Nephron (organoid): Measurements from ENCODE around the gene SIX3.

Experiments
- H3K27ac Mint-ChIP-seq, 3 experiments: 2 replicates each; pipeline ENCODE4 v1.8.0; 2020; ENCODE audit warnings: mixed read lengths in 3 of 3, mild to moderate bottlenecking in 2 of 3, moderate library complexity in 1 of 3
- H3K27me3 Mint-ChIP-seq: 2 replicates; pipeline ENCODE4 v1.8.0; 2021; ENCODE audit warnings: low read depth, mild to moderate bottlenecking, moderate library complexity, mixed read lengths
- H3K36me3 Mint-ChIP-seq: 2 replicates; pipeline ENCODE4 v1.8.0; 2020; ENCODE audit warnings: low read depth, mixed read lengths
- H3K4me1 Mint-ChIP-seq: 2 replicates; pipeline ENCODE4 v1.8.0; 2020; ENCODE audit warnings: mixed read lengths
- H3K4me3 Mint-ChIP-seq, 3 experiments: 2 replicates each; pipeline ENCODE4 v1.8.0; 2020; ENCODE audit warnings: mild to moderate bottlenecking in 3 of 3, mixed read lengths in 3 of 3, moderate library complexity in 2 of 3
- H3K9me3 Mint-ChIP-seq: 2 replicates; pipeline ENCODE4 v1.8.0; 2020; ENCODE audit warnings: mixed read lengths
- CTCF ChIP-seq, 3 experiments: fragments of 200-600 bp; sonication (generic); IDR thresholded peaks; one replicate each; pipeline ENCODE4 v1.5.0; 2021; ENCODE audit warnings: antibody characterized with exemption in 3 of 3; ENCODE audit not compliant: unreplicated experiment in 3 of 3

The SIX3 gene

DNA sequence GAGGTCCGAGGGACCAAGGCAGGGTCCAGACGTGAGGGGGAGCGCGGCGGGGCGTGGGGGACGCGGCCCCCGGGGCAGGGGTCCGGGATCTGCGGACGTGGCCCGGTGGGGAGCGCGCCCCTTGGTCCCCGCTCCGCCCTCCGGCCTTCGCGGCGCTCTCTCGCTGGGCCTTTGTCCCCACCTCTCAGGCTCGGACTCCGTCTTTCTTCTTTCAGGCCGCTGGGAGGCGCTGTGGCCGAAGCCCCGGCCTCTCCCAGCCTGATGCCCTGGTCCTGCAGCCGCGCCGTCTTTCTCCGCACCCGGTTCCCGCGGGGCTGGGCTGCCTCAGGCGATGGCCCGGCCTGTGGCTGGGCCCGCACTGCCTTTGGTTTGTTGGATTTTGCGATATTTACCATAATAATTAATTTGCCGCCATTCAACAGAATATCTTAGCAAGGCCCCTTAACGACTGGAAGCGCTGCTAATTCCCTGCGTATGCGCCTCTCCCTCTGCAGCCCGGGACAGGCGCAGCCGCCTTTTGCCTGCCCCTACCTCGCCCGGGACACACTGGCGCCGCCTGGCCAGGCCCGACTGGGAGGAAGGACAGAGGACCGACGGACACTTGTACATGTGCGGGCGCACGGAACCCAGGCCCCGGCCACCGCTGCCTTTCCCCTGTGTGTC lies 10.8 kb downstream of the SIX3 start:
- TF ChIP-seq CTCF (IDR thresholded peaks at IDR 0.05; ENCODE audit: unreplicated experiment in 3 of 3), result peak; percentile 77 to 90 (median 77)
- Mint-ChIP-seq H3K27ac (no peak overlapping the region), H3K4me1 (peaks cover 40% of the 10 kb centered on the region), H3K36me3 (no peaks in the 10 kb centered on the region), H3K27me3 (peaks cover 100% of the 10 kb centered on the region), H3K9me3 (no peaks in the 10 kb centered on the region), H3K4me3 (peak overlapping the region; percentile 36 to 64 (median 41))

DNA sequence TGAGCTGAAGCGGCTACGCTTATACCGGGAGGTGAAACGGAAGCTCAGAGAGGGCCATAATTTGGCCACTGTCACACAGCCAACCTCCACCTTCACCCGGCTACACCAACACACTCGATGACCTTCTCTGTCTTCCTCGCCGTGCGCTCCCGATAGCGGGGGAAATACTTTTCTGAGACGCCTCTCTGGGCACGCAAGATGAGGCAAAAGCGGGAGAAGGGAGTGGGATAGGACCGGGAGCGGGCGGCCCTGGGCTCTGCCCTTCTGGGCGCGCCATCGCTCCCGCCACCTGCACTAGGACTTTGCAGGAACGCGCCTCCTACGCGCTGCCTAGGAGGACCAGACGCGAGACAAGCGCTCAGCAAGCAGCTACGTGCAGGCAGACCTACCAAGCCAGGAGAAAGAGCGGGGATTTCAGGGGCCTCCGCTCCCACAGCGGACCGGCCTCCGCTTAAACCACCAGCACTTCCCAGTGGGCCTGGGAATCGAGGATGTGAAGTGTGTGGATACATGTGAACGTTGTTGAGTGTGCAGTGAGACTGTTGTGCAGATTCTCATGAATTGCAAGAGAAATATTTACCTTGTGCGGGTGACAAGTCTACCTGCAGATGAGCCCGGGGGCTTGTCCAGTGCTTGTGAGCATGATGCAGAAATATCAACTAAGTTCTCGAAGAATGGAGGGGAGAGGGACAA lies 11.4 kb downstream of the SIX3 start:
- H3K4me3 Mint-ChIP-seq, result peak overlapping the region; percentile 10 to 64 (median 36)
- H3K4me1 Mint-ChIP-seq, result peaks cover 44% of the 10 kb centered on the region
- H3K36me3 Mint-ChIP-seq, result no peaks in the 10 kb centered on the region
- no peak for TF ChIP-seq CTCF (IDR thresholded peaks at IDR 0.05; ENCODE audit: unreplicated experiment in 3 of 3)
- no peak overlapping the region for H3K27ac Mint-ChIP-seq
- H3K27me3 Mint-ChIP-seq, result peaks cover 99% of the 10 kb centered on the region
- H3K9me3 Mint-ChIP-seq, result no peaks in the 10 kb centered on the region

DNA sequence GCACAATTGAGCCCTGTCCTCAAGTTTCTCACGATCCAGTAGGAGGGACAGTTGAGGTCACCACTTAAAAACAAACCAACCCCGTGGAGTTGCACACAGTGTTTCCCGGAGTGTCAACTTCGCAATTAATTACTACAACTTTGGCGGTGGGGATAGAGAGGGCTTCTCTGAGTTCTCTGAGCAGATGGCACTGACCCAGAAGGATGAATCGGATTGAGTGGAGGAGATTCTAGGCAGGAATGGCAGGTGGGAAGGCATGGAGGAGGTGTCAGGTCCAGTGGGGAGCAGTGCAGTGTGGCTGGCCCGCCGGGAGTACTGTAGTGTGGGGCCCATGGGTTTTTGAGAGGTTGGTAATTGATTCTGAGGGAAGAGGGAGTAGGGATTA lies 12.0 kb downstream of the SIX3 start:
- H3K9me3 Mint-ChIP-seq, result no peaks in the 10 kb centered on the region
- H3K4me1 Mint-ChIP-seq, result peaks cover 45% of the 10 kb centered on the region
- no peak overlapping the region for H3K27ac Mint-ChIP-seq
- peaks cover 98% of the 10 kb centered on the region for H3K27me3 Mint-ChIP-seq
- peak overlapping the region; percentile 10 to 35 (median 34) for H3K4me3 Mint-ChIP-seq
- no peak for TF ChIP-seq CTCF (IDR thresholded peaks at IDR 0.05; ENCODE audit: unreplicated experiment in 3 of 3)
- no peaks in the 10 kb centered on the region for H3K36me3 Mint-ChIP-seq

GRCh38 chr2:44954447-44954888 lies 13.0 kb downstream of the SIX3 start:
- Mint-ChIP-seq H3K9me3 (no peaks in the 10 kb centered on the region), H3K4me1 (peaks cover 45% of the 10 kb centered on the region), H3K27ac (no peak overlapping the region), H3K4me3 (peak overlapping the region; percentile 20 to 78 (median 40)), H3K27me3 (peaks cover 96% of the 10 kb centered on the region), H3K36me3 (no peaks in the 10 kb centered on the region)
- TF ChIP-seq CTCF (IDR thresholded peaks at IDR 0.05; ENCODE audit: unreplicated experiment in 3 of 3), result no peak

DNA sequence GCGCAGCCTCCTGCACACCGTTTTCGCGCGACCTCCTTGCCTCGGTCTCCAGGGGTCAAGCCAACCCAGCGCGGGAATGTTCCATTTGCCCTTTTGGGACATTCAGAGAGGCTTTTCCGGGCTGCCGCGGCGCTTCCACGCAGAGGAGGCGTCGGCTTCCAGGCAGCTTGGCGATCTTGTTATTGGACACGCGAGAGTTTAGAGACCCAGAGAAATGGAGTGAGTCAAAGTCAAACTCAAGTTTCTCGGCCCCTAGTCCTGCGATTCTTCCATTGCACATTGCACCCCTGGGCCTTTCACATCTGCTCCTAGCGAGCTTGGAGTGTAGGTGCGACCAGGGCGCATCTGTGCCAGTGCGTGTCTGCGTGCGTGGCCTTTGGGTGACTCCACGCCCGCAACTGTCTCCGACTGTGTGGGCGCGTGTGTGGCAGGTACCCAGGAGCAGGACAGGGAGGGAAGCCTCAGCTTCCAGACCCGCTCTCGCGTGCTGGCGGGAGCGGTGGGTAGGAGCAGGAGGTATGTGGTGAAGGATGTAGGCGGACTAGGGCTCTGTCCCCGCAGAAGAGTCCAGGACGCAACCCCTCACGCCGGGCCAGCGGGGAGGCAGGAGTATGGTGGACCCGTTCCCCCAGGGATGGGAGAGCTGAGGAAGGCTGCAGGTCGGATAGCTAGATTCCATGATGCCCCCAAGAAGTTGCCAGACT lies 13.5 kb downstream of the SIX3 start:
- Mint-ChIP-seq H3K9me3 (no peaks in the 10 kb centered on the region), H3K36me3 (no peaks in the 10 kb centered on the region), H3K4me1 (peaks cover 47% of the 10 kb centered on the region), H3K4me3 (peak overlapping the region; percentile 70 to 80 (median 78)), H3K27ac (no peak overlapping the region), H3K27me3 (peaks cover 96% of the 10 kb centered on the region)
- no peak for TF ChIP-seq CTCF (IDR thresholded peaks at IDR 0.05; ENCODE audit: unreplicated experiment in 3 of 3)
